Measurements from ENCODE around the gene BCO2.

BCO2 gene

DNA sequence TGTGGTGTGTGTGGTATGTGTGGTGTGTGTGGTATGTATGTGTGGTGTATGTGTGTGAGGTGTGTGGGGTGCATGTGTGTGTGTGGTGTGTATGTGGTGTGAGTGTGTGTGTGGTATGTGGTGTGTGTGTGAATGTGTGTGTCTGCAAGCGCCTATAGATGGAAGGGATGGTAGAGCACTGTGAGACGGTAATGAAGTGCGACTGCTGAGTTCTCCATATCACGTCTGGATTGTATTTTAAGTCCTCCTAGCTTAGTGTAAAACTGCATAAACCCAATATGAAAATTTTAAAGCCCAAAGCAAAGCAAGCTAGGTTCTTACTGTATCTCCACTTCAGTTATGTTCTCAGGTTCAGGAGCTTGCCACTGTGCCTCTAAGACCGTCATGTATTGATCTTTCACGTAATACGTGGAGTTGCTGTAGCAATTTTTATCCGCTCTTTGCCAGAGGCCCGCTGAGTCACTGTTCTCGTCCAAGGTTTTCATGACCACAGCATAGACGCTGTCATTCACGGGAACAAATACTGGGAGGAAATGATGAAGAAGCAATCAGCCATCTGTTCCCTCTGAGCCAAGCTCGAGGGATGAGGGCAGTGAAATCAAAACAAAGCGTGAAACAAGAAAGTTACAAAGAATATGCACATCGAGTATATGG lies 79.9 kb downstream of the BCO2 start:
- DNase-seq = no peak

DNA sequence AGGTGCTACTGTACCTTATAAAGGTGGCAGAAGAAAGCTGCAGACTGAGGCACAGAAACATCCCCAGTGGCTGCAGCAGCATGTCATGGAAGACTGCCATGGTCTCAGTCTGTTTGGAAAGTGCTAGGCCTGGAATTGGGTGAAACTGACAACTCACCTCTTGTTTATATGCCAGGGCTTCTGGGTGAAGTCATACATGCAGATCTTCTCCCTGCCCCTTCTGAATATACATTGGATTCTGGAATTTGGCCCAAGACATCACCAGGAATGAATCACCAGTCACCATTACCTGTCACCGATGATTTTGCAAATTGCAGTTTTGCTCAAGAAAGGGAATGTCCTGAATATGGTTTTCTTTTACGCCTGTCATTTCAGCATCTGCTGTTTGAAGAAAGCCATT lies 85.2 kb downstream of the BCO2 start, which contains the start of gene PLET1:
Gene PLET1, minus strand, starts transcription at position 371 of the 400 bp plus-strand sequence. Its CDS starts 271 bp downstream, at position 100.
- DNase-seq = no peak

DNA sequence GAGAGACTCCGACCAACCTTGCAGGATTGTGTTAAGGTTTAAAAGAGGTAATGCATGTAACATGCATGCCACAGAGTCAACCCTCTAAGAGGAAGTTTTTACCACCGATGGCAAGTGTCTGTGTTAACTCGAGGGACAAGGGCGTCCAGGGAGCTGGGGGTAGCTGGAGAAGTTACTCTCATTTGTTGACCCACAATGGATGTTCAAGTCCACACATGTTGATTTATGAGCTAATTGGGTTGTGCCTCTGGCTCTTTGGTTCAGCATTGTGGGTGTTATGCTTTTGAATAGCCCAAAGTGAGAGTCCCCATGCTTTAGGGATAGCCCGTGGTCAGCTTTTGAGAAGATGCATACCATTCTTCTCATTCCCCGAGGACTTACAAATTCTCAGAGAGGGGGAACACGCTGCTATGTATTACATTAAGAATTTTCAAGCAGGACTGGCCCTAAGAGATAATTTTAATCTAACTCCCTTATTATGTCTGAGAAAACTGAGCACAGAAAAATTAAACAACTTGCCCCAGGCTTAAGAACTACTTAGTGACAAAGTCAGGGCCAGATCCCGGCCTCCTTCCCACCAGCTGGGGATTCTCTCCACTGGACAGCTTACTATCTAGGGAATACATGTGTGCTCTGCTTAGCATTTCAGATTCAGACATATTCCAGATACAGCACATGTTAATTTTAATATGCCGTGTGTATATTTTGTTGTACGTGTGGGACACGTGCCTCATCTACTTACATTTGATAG lies 90.5 kb downstream of the BCO2 start:
- DNase-seq = no peak

DNA sequence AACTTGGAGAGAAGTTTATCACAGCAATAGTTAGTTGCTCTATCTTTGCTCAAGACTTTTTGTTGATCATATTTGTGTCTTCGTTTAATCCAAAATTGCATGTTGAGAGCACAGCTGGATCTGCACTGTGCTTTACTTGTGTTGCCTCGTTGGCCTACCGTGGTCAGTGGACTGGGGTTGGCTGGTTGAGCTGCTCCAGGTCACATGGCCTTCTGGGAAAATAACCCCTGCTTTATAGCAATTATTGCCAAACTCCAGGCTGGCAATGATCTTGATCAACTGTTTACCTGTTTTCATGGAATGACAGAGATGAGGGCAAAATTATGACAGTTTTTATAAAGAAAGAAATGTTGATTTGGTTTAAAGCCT lies 91.1 kb downstream of the BCO2 start:
- no peak for DNase-seq

DNA sequence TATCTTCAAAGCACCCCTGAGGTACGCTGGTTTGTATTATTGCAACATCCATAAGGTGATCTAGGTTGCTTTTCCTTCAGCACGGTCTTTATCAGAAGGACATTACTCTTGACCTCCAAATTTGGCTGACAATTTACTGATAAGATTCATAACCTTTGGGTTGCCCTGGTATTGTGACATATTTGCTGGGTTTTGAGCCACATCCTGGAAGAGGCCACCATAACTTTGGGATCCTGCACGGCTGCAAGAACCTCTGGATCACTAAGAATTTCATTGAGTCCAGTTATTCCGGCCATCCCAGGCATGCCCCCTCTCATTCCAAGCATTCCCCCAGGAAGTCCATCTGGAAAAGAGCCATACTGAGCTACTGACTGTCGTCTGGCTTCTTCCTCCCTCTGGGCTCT lies 91.9 kb downstream of the BCO2 start:
- DNase-seq = no peak

DNA sequence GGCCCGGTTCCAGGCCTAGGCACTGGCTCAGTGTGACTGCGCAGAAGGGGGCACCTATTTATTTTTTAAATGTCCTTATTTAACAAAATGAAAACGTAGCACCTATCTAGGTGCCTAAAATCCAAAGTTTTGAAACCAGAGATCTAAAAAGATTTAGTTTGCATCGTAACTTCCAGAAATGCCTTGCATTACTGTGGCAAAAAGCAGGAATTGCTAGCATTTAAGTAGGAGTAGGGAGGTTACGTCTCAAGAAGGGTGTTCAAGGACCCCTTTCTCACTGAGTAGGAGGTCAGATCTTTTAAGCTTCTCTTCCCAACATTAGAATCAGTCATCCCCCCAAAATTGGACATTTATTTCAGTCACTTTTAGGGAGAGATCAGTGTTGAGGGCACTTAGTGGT lies 93.1 kb downstream of the BCO2 start:
- DNase-seq = no peak
